GM12892 (cell line): ENCODE data around the gene DLG3. TPM values are rescaled to one million over a fixed set of nuclear protein-coding genes. Genes with fewer than 3 reads are reported as not detected.
"Not testable (repeated sequence)": the region's sequence is repeated elsewhere in the genome, so short reads cannot be mapped to it uniquely, and the experiment has no call there.

Source experiments
- DNase-seq: peaks from one replicate; pipeline ENCODE4 v3.0.0; 2011; ENCODE audit not compliant: insufficient read length
- FAIRE-seq: peaks from 2 replicates; lab custom pipeline; 2011; peaks lifted over from hg19 to GRCh38; lab: Jason Lieb, UNC
- POLR2A ChIP-seq: IDR thresholded peaks from 2 replicates; pipeline ENCODE4 v1.6.1; 2011; ENCODE audit warnings: low read depth, low read length, control low read depth
- POLR2AphosphoS5 ChIP-seq: IDR thresholded peaks from 2 replicates; pipeline ENCODE4 v1.6.1; 2011; ENCODE audit warnings: low read depth, low read length, control low read depth
- TAF1 ChIP-seq: IDR thresholded peaks from 2 replicates; pipeline ENCODE4 v1.6.1; 2011; ENCODE audit warnings: low read depth, mild to moderate bottlenecking, control low read depth, low read length, borderline replicate concordance
- polyA plus RNA-seq: library from polyadenylated mRNA; unstranded; fragments of >200 nt; gene quantifications from one replicate; pipeline ENCODE4 v1.2.1, GENCODE V29; 2012; ENCODE audit warnings: missing spikeins, inconsistent platforms; ENCODE audit not compliant: missing spikeins

The DLG3 gene
- polyA plus RNA-seq: 1.2 TPM

- FAIRE-seq (no peak), DNase-seq (no peak)
- TF ChIP-seq POLR2A (no peak), TAF1 (no peak), POLR2AphosphoS5 (no peak)
Observed at GRCh38 chrX:70444326-70444945, at the start of gene DLG3. Gene DLG3, plus strand, starts transcription at chrX:70444835. Its CDS starts 367 bp downstream, at chrX:70445202.

GRCh38 chrX:70398899-70399298, 45.7 kb upstream of the DLG3 start:
- FAIRE-seq (no peak), DNase-seq (no peak)
- TF ChIP-seq POLR2A (no peak), TAF1 (no peak), POLR2AphosphoS5 (no peak)

GRCh38 chrX:70400181-70400580, 44.5 kb upstream of the DLG3 start:
- not testable (repeated sequence) for FAIRE-seq, DNase-seq

- TF ChIP-seq POLR2AphosphoS5 (no peak), POLR2A (no peak), TAF1 (no peak)
- FAIRE-seq (no peak), DNase-seq (no peak)
Observed at GRCh38 chrX:70402721-70403120, 41.9 kb upstream of the DLG3 start.

GRCh38 chrX:70405003-70405402, 39.6 kb upstream of the DLG3 start:
- TF ChIP-seq POLR2AphosphoS5: no peak
- no peak for TF ChIP-seq TAF1
- FAIRE-seq (no peak), DNase-seq (no peak)

GRCh38 chrX:70410921-70411320, 33.7 kb upstream of the DLG3 start:
- FAIRE-seq: no peak

GRCh38 chrX:70411475-70411874, 33.2 kb upstream of the DLG3 start:
- no peak for FAIRE-seq
- DNase-seq: no peak
- TF ChIP-seq POLR2A (no peak), TAF1 (no peak), POLR2AphosphoS5 (no peak)

More at GRCh38 chrX:70410921-70411320, 33.7 kb upstream of the DLG3 start:
- TF ChIP-seq POLR2AphosphoS5: no peak
- TF ChIP-seq POLR2A: no peak
- no peak for TF ChIP-seq TAF1
- DNase-seq: no peak

- FAIRE-seq (no peak), DNase-seq (no peak)
Observed at GRCh38 chrX:70421618-70422017, 23.0 kb upstream of the DLG3 start.

GRCh38 chrX:70422851-70423341, 21.7 kb upstream of the DLG3 start, which contains the start of gene GDPD2:
Gene GDPD2, plus strand, starts transcription at chrX:70423314. Its CDS starts 1,671 bp downstream, at chrX:70424985.
- FAIRE-seq (no peak), DNase-seq (no peak)
- TF ChIP-seq TAF1 (no peak), POLR2A (no peak), POLR2AphosphoS5 (no peak)

More at GRCh38 chrX:70421618-70422017, 23.0 kb upstream of the DLG3 start:
- TF ChIP-seq POLR2A: no peak
- no peak for TF ChIP-seq POLR2AphosphoS5
- no peak for TF ChIP-seq TAF1

GRCh38 chrX:70423936-70424675, 20.5 kb upstream of the DLG3 start:
- no peak for TF ChIP-seq TAF1
- no peak for TF ChIP-seq POLR2AphosphoS5
- no peak for TF ChIP-seq POLR2A
- no peak for FAIRE-seq
- no peak for DNase-seq

GRCh38 chrX:70424801-70425200, 19.8 kb upstream of the DLG3 start:
- FAIRE-seq: no peak
- no peak for DNase-seq
- no peak for TF ChIP-seq POLR2AphosphoS5
- TF ChIP-seq TAF1: no peak
- TF ChIP-seq POLR2A: no peak
